HUES6 (cell line): ENCODE results near the gene PTPRD.
A peak's percentile ranks its signal among the peaks of the same experiment; 100 is the strongest.

ENCODE experiments used
- H3K27ac ChIP-seq: 2 replicates; pipeline ENCODE4 v1.7.0; 2013; ENCODE audit warnings: low read depth, mild to moderate bottlenecking, low read length, inconsistent platforms
- H3K27me3 ChIP-seq: 2 replicates; pipeline ENCODE4 v1.6.1; 2013; ENCODE audit warnings: low read length; ENCODE audit not compliant: control insufficient read depth, insufficient read depth
- H3K36me3 ChIP-seq: 2 replicates; pipeline ENCODE4 v1.6.1; 2013; ENCODE audit warnings: low read length; ENCODE audit not compliant: control insufficient read depth, insufficient read depth
- H3K4me1 ChIP-seq: 2 replicates; pipeline ENCODE4 v1.6.1; 2013; ENCODE audit warnings: low read length; ENCODE audit not compliant: control insufficient read depth, insufficient read depth
- H3K4me3 ChIP-seq: 2 replicates; pipeline ENCODE4 v1.5.1; 2013; ENCODE audit warnings: low read depth, low read length
- H3K9ac ChIP-seq: one replicate; pipeline ENCODE4 v1.6.1; 2013; ENCODE audit warnings: mild to moderate bottlenecking, low read length
- H3K9me3 ChIP-seq: 2 replicates; pipeline ENCODE4 v1.6.1; 2013; ENCODE audit warnings: low read depth, low read length; ENCODE audit not compliant: control insufficient read depth, insufficient read depth

Gene PTPRD

GRCh38 chr9:9523476-9524139, 1089.2 kb downstream of the PTPRD start:
- no peak overlapping the region for H3K9ac ChIP-seq
- H3K36me3 ChIP-seq = no peaks in the 10 kb centered on the region
- no peak overlapping the region for H3K4me3 ChIP-seq

GRCh38 chr9:9522406-9522805, 1090.4 kb downstream of the PTPRD start:
- H3K9me3 ChIP-seq = no peaks in the 10 kb centered on the region
- H3K4me3 ChIP-seq = no peak overlapping the region
- no peak overlapping the region for H3K9ac ChIP-seq

More at GRCh38 chr9:9523476-9524139, 1089.2 kb downstream of the PTPRD start:
- H3K27ac ChIP-seq = no peak overlapping the region
- no peaks in the 10 kb centered on the region for H3K27me3 ChIP-seq
- H3K9me3 ChIP-seq = no peaks in the 10 kb centered on the region
- H3K4me1 ChIP-seq = peaks cover 23% of the 10 kb centered on the region

GRCh38 chr9:9521033-9521779, 1091.6 kb downstream of the PTPRD start:
- peaks cover 23% of the 10 kb centered on the region for H3K4me1 ChIP-seq
- no peaks in the 10 kb centered on the region for H3K36me3 ChIP-seq
- H3K9ac ChIP-seq = no peak overlapping the region
- H3K27ac ChIP-seq = no peak overlapping the region
- H3K27me3 ChIP-seq = no peaks in the 10 kb centered on the region
- H3K4me3 ChIP-seq = no peak overlapping the region
- H3K9me3 ChIP-seq = no peaks in the 10 kb centered on the region

More at GRCh38 chr9:9522406-9522805, 1090.4 kb downstream of the PTPRD start:
- peaks cover 23% of the 10 kb centered on the region for H3K4me1 ChIP-seq
- H3K36me3 ChIP-seq = no peaks in the 10 kb centered on the region
- H3K27ac ChIP-seq = peak overlapping the region; percentile 49; the same call in 1 of the 2 replicates
- H3K27me3 ChIP-seq = no peaks in the 10 kb centered on the region

GRCh38 chr9:9504869-9505268, 1107.9 kb downstream of the PTPRD start:
- no peaks in the 10 kb centered on the region for H3K27me3 ChIP-seq
- no peak overlapping the region for H3K4me3 ChIP-seq

GRCh38 chr9:9499546-9499945, 1113.3 kb downstream of the PTPRD start:
- peaks cover 7% of the 10 kb centered on the region for H3K9me3 ChIP-seq
- H3K36me3 ChIP-seq = no peaks in the 10 kb centered on the region
- H3K27me3 ChIP-seq = no peaks in the 10 kb centered on the region
- no peak overlapping the region for H3K4me3 ChIP-seq
- H3K9ac ChIP-seq = no peak overlapping the region
- no peak overlapping the region for H3K27ac ChIP-seq
- H3K4me1 ChIP-seq = no peaks in the 10 kb centered on the region

More at GRCh38 chr9:9504869-9505268, 1107.9 kb downstream of the PTPRD start:
- Histone ChIP-seq H3K36me3 (no peaks in the 10 kb centered on the region), H3K4me1 (no peaks in the 10 kb centered on the region), H3K27ac (no peak overlapping the region), H3K9ac (no peak overlapping the region), H3K9me3 (peaks cover 5% of the 10 kb centered on the region; the same call in 1 of the 2 replicates)

GRCh38 chr9:9498846-9499245, 1114.0 kb downstream of the PTPRD start:
- Histone ChIP-seq H3K4me3 (no peak overlapping the region), H3K27ac (no peak overlapping the region), H3K9ac (no peak overlapping the region), H3K4me1 (no peaks in the 10 kb centered on the region), H3K27me3 (no peaks in the 10 kb centered on the region), H3K9me3 (peaks cover 7% of the 10 kb centered on the region), H3K36me3 (no peaks in the 10 kb centered on the region)

GRCh38 chr9:9498128-9498527, 1114.7 kb downstream of the PTPRD start:
- H3K27ac ChIP-seq = no peak overlapping the region
- H3K27me3 ChIP-seq = no peaks in the 10 kb centered on the region
- H3K9ac ChIP-seq = no peak overlapping the region
- peaks cover 7% of the 10 kb centered on the region for H3K9me3 ChIP-seq
- H3K36me3 ChIP-seq = no peaks in the 10 kb centered on the region
- no peaks in the 10 kb centered on the region for H3K4me1 ChIP-seq
- H3K4me3 ChIP-seq = no peak overlapping the region

- no peak overlapping the region for H3K27ac ChIP-seq
- H3K36me3 ChIP-seq = no peaks in the 10 kb centered on the region
- peaks cover 7% of the 10 kb centered on the region for H3K9me3 ChIP-seq
These were observed 1118.5 kb downstream of the PTPRD start for GRCh38 chr9:9494336-9494735.

GRCh38 chr9:9492506-9492905, 1120.3 kb downstream of the PTPRD start:
- no peak overlapping the region for H3K4me3 ChIP-seq
- no peak overlapping the region for H3K27ac ChIP-seq
- peaks cover 7% of the 10 kb centered on the region for H3K9me3 ChIP-seq
- no peak overlapping the region for H3K9ac ChIP-seq
- H3K4me1 ChIP-seq = no peaks in the 10 kb centered on the region
- H3K27me3 ChIP-seq = no peaks in the 10 kb centered on the region
- no peaks in the 10 kb centered on the region for H3K36me3 ChIP-seq

More at GRCh38 chr9:9494336-9494735, 1118.5 kb downstream of the PTPRD start:
- no peak overlapping the region for H3K9ac ChIP-seq
- H3K4me3 ChIP-seq = no peak overlapping the region
- no peaks in the 10 kb centered on the region for H3K4me1 ChIP-seq
- H3K27me3 ChIP-seq = no peaks in the 10 kb centered on the region

- Histone ChIP-seq H3K27ac (no peak overlapping the region), H3K9me3 (no peaks in the 10 kb centered on the region), H3K36me3 (no peaks in the 10 kb centered on the region), H3K27me3 (no peaks in the 10 kb centered on the region), H3K4me3 (no peak overlapping the region), H3K9ac (no peak overlapping the region), H3K4me1 (no peaks in the 10 kb centered on the region)
These were observed 1123.6 kb downstream of the PTPRD start for GRCh38 chr9:9489183-9489582.

GRCh38 chr9:9483175-9483574, 1129.6 kb downstream of the PTPRD start:
- Histone ChIP-seq H3K27me3 (no peaks in the 10 kb centered on the region), H3K36me3 (no peaks in the 10 kb centered on the region), H3K4me3 (no peak overlapping the region), H3K9me3 (no peaks in the 10 kb centered on the region), H3K9ac (no peak overlapping the region), H3K4me1 (no peaks in the 10 kb centered on the region), H3K27ac (no peak overlapping the region)
